ENCODE data around the gene KL.

Gene KL

DNA sequence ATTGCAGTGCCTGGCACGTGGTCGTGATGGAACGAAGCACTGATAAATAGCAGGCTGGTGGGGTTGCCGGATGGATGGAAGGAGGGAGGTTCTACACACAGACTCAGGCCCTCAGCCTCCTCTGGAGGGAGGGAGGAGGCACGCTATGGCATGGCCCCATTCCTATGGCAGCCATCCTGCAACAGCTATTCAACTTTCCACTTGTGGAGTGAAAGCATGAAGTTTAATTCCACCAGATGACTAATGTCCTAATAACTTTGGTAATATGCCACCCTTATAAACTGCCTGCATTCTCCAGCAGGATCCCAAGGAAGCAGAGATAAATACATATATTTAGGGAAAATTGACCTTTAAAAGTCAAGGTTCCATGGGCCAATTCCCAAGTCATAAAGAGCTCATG lies 92.4 kb downstream of the KL start:
- Histone ChIP-seq H3K27me3 (ENCODE audit: insufficient read depth, poor library complexity, severe bottlenecking) (no peaks in the 10 kb centered on the region), H3K4me3 (replicated peaks; ENCODE audit: insufficient read depth, low read length) (no peak overlapping the region), H3K27ac (replicated peaks) (no peak overlapping the region)
- TF ChIP-seq, protein P1, sequence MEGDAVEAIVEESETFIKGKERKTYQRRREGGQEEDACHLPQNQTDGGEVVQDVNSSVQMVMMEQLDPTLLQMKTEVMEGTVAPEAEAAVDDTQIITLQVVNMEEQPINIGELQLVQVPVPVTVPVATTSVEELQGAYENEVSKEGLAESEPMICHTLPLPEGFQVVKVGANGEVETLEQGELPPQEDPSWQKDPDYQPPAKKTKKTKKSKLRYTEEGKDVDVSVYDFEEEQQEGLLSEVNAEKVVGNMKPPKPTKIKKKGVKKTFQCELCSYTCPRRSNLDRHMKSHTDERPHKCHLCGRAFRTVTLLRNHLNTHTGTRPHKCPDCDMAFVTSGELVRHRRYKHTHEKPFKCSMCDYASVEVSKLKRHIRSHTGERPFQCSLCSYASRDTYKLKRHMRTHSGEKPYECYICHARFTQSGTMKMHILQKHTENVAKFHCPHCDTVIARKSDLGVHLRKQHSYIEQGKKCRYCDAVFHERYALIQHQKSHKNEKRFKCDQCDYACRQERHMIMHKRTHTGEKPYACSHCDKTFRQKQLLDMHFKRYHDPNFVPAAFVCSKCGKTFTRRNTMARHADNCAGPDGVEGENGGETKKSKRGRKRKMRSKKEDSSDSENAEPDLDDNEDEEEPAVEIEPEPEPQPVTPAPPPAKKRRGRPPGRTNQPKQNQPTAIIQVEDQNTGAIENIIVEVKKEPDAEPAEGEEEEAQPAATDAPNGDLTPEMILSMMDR (IDR thresholded peaks at IDR 0.05; ENCODE audit: insufficient read depth, low read length) = no peak
- TF ChIP-seq GABPA (IDR thresholded peaks at IDR 0.05; ENCODE audit: low read depth) (no peak), POLR2AphosphoS5 (IDR thresholded peaks at IDR 0.05; ENCODE audit: low read depth) (no peak), SPI1 (IDR thresholded peaks at IDR 0.05; ENCODE audit: borderline replicate concordance, low read depth) (no peak)
- TF ChIP-seq, protein P2, sequence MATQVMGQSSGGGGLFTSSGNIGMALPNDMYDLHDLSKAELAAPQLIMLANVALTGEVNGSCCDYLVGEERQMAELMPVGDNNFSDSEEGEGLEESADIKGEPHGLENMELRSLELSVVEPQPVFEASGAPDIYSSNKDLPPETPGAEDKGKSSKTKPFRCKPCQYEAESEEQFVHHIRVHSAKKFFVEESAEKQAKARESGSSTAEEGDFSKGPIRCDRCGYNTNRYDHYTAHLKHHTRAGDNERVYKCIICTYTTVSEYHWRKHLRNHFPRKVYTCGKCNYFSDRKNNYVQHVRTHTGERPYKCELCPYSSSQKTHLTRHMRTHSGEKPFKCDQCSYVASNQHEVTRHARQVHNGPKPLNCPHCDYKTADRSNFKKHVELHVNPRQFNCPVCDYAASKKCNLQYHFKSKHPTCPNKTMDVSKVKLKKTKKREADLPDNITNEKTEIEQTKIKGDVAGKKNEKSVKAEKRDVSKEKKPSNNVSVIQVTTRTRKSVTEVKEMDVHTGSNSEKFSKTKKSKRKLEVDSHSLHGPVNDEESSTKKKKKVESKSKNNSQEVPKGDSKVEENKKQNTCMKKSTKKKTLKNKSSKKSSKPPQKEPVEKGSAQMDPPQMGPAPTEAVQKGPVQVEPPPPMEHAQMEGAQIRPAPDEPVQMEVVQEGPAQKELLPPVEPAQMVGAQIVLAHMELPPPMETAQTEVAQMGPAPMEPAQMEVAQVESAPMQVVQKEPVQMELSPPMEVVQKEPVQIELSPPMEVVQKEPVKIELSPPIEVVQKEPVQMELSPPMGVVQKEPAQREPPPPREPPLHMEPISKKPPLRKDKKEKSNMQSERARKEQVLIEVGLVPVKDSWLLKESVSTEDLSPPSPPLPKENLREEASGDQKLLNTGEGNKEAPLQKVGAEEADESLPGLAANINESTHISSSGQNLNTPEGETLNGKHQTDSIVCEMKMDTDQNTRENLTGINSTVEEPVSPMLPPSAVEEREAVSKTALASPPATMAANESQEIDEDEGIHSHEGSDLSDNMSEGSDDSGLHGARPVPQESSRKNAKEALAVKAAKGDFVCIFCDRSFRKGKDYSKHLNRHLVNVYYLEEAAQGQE (IDR thresholded peaks at IDR 0.05; ENCODE audit: insufficient replicate concordance, low read depth) = no peak
- no peak for DNase-seq (ENCODE audit: low read depth in 1 of 2, low spot score in 1 of 2)

DNA sequence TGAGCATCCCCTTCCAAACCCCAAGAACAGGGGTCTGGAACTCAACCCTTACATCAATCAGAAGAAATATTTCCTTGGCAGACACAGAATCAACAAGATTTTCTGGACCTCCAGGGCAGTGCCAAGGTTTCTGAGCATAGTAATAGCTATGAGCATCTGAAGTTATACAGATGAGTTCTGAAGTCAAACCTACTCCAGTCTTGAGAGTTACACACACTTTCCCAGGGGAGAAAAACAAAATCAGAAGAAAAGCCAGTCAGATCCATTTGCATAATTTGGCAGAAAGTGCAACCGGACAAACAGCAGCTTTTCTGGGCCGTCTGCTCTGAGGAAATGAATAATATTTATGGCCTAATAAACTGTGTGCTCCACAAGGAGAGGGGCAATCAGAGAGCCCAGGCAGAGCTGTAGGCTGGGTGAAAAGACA lies 93.1 kb downstream of the KL start:
- Histone ChIP-seq H3K4me3 (replicated peaks; ENCODE audit: insufficient read depth, low read length) (no peak overlapping the region), H3K27ac (replicated peaks) (no peak overlapping the region)
- DNase-seq (ENCODE audit: low read depth in 1 of 2, low spot score in 1 of 2) = no peak

DNA sequence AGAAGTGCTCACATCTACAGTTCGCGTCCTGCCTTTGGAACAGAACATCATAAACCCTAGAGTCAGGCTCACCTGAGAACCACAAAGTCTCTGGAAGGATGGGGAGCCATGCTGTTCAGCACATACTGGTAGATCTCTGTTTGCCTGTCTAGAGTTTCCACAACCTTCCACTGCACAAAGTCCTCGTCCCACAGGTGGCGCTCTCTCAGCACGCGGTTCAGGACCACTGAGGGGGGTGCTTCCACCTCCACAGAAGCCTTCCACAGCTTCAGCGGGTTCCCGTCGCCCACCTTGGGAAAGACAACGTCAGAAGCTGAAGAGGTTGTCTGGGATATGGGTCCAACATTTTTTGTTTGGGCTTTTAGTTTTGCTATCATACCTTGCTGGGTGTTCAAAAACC lies 93.6 kb downstream of the KL start:
- DNase-seq (ENCODE audit: low read depth in 1 of 2, low spot score in 1 of 2) = no peak
- Histone ChIP-seq H3K27me3 (ENCODE audit: insufficient read depth, poor library complexity, severe bottlenecking) (no peaks in the 10 kb centered on the region), H3K4me3 (replicated peaks; ENCODE audit: insufficient read depth, low read length) (no peak overlapping the region), H3K27ac (replicated peaks) (no peak overlapping the region)
- TF ChIP-seq, protein P2 (IDR thresholded peaks at IDR 0.05; ENCODE audit: insufficient replicate concordance, low read depth) = no peak
- TF ChIP-seq GABPA (IDR thresholded peaks at IDR 0.05; ENCODE audit: low read depth) = no peak
- no peak for TF ChIP-seq POLR2AphosphoS5 (IDR thresholded peaks at IDR 0.05; ENCODE audit: low read depth)
- TF ChIP-seq, protein P1 (IDR thresholded peaks at IDR 0.05; ENCODE audit: insufficient read depth, low read length) = no peak
- no peak for TF ChIP-seq SPI1 (IDR thresholded peaks at IDR 0.05; ENCODE audit: borderline replicate concordance, low read depth)

More for the DNA sequence above, 93.1 kb downstream of the KL start:
- no peaks in the 10 kb centered on the region for H3K27me3 ChIP-seq (ENCODE audit: insufficient read depth, poor library complexity, severe bottlenecking)
- TF ChIP-seq, protein P1 (IDR thresholded peaks at IDR 0.05; ENCODE audit: insufficient read depth, low read length) = no peak
- TF ChIP-seq SPI1 (IDR thresholded peaks at IDR 0.05; ENCODE audit: borderline replicate concordance, low read depth) (no peak), POLR2AphosphoS5 (IDR thresholded peaks at IDR 0.05; ENCODE audit: low read depth) (no peak), GABPA (IDR thresholded peaks at IDR 0.05; ENCODE audit: low read depth) (no peak)
- TF ChIP-seq, protein P2 (IDR thresholded peaks at IDR 0.05; ENCODE audit: insufficient replicate concordance, low read depth) = no peak

All from HL-60 (cell line).